ENCODE measurements around the gene KRTAP5-4. TPM values are rescaled to one million over a fixed set of nuclear protein-coding genes. Genes with fewer than 3 reads are reported as not detected.

Gene KRTAP5-4
- total RNA-seq, 1 experiment from 2014 or later: not detected

DNA sequence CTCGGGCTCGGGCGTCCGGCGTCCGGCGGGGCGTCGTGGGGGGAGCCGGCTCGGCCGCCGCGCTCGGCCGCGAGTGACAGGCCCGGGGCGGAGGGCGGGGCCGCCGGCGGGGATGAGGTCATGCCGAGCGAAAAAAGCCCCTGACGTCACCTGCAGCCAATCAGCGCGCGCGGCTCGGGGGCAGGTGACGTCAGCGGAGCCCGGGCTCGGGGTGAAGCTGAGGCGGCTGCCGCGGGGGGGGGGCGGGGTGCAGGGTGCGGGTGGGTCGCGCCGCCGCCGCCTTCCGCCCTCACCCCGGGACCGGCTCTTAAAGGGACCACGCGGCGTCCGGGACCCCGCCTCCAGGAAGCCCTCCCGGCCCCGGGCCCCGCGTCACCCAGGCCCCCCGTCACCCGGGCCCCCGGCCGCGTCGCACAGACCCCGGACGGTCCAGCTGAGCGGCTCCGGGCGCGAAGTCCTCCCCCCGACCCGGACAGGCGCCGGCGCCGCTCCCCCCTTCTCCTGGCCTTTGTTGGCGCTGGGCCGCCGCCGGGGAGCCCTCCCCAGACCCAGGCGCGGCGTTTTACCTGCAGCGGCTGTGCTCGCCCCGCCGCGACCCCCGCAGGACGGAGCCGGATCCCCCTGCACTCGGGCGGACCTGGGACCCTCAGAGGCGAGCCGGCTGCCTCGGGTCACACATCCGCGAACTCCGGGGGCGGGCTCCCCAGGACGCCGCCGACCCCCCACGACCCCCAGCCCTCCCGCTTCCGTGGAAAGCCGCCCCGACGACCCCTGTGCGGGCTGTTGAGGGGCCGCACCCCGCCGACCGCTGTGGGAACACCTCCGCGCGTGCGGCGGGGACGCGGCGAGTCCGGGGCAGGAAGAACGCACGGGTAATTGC lies 49.5 kb downstream of the KRTAP5-4 start, which contains the start of gene DUSP8:
Gene DUSP8, minus strand, starts transcription at position 75 of the 880 bp plus-strand sequence. CDS start 6,445 bp downstream, outside the sequence.
- TF ChIP-seq, protein P1, sequence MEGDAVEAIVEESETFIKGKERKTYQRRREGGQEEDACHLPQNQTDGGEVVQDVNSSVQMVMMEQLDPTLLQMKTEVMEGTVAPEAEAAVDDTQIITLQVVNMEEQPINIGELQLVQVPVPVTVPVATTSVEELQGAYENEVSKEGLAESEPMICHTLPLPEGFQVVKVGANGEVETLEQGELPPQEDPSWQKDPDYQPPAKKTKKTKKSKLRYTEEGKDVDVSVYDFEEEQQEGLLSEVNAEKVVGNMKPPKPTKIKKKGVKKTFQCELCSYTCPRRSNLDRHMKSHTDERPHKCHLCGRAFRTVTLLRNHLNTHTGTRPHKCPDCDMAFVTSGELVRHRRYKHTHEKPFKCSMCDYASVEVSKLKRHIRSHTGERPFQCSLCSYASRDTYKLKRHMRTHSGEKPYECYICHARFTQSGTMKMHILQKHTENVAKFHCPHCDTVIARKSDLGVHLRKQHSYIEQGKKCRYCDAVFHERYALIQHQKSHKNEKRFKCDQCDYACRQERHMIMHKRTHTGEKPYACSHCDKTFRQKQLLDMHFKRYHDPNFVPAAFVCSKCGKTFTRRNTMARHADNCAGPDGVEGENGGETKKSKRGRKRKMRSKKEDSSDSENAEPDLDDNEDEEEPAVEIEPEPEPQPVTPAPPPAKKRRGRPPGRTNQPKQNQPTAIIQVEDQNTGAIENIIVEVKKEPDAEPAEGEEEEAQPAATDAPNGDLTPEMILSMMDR (conservative IDR thresholded peaks at IDR 0.05; ENCODE audit: low read depth, low read length): no peak
- peak; percentile 61 for TF ChIP-seq EZH2 (IDR thresholded peaks at IDR 0.05; ENCODE audit: borderline replicate concordance, low read depth, low read length, poor library complexity, severe bottlenecking)
- H3K9me3 ChIP-seq (ENCODE audit: low read depth, low read length, poor library complexity, severe bottlenecking): no peaks in the 10 kb centered on the region
- intact Hi-C loops (cut with micrococcal nuclease; ENCODE audit: unreplicated experiment): no loop called here
- BruUV-seq (replicated peaks): no TSS peak
- H3K36me3 ChIP-seq (ENCODE audit: insufficient read depth, low read length, poor library complexity, severe bottlenecking): no peaks in the 10 kb centered on the region
- POLR2A ChIA-PET (ENCODE audit: low non-redundant PET): no interaction called here
- no peak within 1 kb of the TSS for H3K27ac ChIP-seq (ENCODE audit: low read depth, low read length, poor library complexity, severe bottlenecking)
- CTCF ChIA-PET: interaction anchor here (1.2 kb wide), 1 partner anchor 26 kb away, joined by 17 read pairs; no protein-coding TSS in a partner anchor
- peaks cover 6% of the 10 kb centered on the region for H3K4me1 ChIP-seq (ENCODE audit: insufficient read depth, low read length, poor library complexity, severe bottlenecking)
- H3K27me3 ChIP-seq (replicated peaks; ENCODE audit: insufficient read depth, low read depth, low read length, poor library complexity): peaks cover 25% of the 10 kb centered on the region
- peak within 1 kb of the TSS; percentile 38 for H3K4me3 ChIP-seq (ENCODE audit: low read depth, low read length, poor library complexity, severe bottlenecking)
- DNase-seq (ENCODE audit: low spot score): peak; percentile 81

DNA sequence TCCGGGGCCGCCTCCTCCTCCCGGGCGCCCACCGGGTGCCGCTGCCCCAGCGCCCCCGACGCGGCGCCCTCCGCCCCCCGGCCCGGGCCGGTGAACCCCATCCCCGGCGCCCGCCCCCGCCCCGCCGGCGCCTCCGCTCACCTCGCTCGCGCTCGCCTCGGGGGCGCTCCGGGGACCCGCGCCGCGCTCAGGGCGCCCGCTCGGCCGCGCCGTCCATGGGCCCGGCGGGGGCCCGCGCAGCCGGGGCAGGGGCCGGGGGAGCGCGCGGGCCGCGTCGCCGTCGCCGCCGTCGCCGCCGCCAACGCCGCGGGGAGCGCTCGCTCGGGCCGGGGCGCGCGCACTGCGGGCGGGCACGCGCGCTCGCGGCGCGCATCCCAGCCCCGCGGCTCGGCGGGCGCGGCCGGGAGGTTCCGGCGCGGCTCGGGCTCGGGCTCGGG lies 50.2 kb downstream of the KRTAP5-4 start:
- TF ChIP-seq, protein P1 (conservative IDR thresholded peaks at IDR 0.05; ENCODE audit: low read depth, low read length): no peak
- TF ChIP-seq EZH2 (IDR thresholded peaks at IDR 0.05; ENCODE audit: borderline replicate concordance, low read depth, low read length, poor library complexity, severe bottlenecking): no peak
- POLR2A ChIA-PET (ENCODE audit: low non-redundant PET): no interaction called here
- Histone ChIP-seq H3K27ac (ENCODE audit: low read depth, low read length, poor library complexity, severe bottlenecking) (no peak overlapping the region), H3K9me3 (ENCODE audit: low read depth, low read length, poor library complexity, severe bottlenecking) (no peaks in the 10 kb centered on the region), H3K27me3 (replicated peaks; ENCODE audit: insufficient read depth, low read depth, low read length, poor library complexity) (peaks cover 25% of the 10 kb centered on the region), H3K36me3 (ENCODE audit: insufficient read depth, low read length, poor library complexity, severe bottlenecking) (no peaks in the 10 kb centered on the region), H3K4me1 (ENCODE audit: insufficient read depth, low read length, poor library complexity, severe bottlenecking) (peaks cover 6% of the 10 kb centered on the region), H3K4me3 (ENCODE audit: low read depth, low read length, poor library complexity, severe bottlenecking) (peak overlapping the region; percentile 38)
- CTCF ChIA-PET: no interaction called here
- no TSS peak for BruUV-seq (replicated peaks)
- intact Hi-C loops (cut with micrococcal nuclease; ENCODE audit: unreplicated experiment): no loop called here
- no peak for DNase-seq (ENCODE audit: low spot score)

Other genes with a start within 250 kb of the KRTAP5-4 start
- gene BRSK2, start 232.2 kb downstream of the KRTAP5-4 start, total RNA-seq (2021): 2.2 and 3.6 TPM in 2 replicates
- 14.5 and 14.7 TPM in 2 replicates for gene MOB2, start 135.4 kb downstream of the KRTAP5-4 start, total RNA-seq (2021)
- 0.70 and 1.9 TPM in 2 replicates for gene DUSP8, start 49.9 kb downstream of the KRTAP5-4 start, total RNA-seq (2021)
- not detected in 2 replicates for gene KRTAP5-1, start 36.9 kb downstream of the KRTAP5-4 start, total RNA-seq (2021)
- not detected in 2 replicates for gene KRTAP5-2, start 23.8 kb downstream of the KRTAP5-4 start, total RNA-seq (2021)
- gene KRTAP5-3, start 13.7 kb downstream of the KRTAP5-4 start, total RNA-seq (2021): not detected in 2 replicates
- not detected in 2 replicates for gene KRTAP5-5, start 7.6 kb upstream of the KRTAP5-4 start, total RNA-seq (2021)
- not detected in 2 replicates for gene KRTAP5-6, start 75.1 kb upstream of the KRTAP5-4 start, total RNA-seq (2021)
- 0.24 TPM in 1 of 2 replicates, not detected in the other for gene IFITM10, start 128.5 kb upstream of the KRTAP5-4 start, total RNA-seq (2021)
- 144 and 159 TPM in 2 replicates for gene CTSD, start 141.8 kb upstream of the KRTAP5-4 start, total RNA-seq (2021)
- gene SYT8, start 212.9 kb upstream of the KRTAP5-4 start, total RNA-seq (2021): not detected in 2 replicates
- gene TNNI2, start 216.8 kb upstream of the KRTAP5-4 start, total RNA-seq (2021): not detected in 2 replicates
- gene LSP1, start 230.9 kb upstream of the KRTAP5-4 start, total RNA-seq (2021): not detected in 2 replicates

Measured in A673 (cell line).